Measurements from ENCODE around the gene CXCR5.

GRCh38 chr11:118908901-118909618, 25.4 kb downstream of the CXCR5 start:
- TF ChIP-seq CTCF (IDR thresholded peaks at IDR 0.05; ENCODE audit: low read depth, low read length, missing input control) (no peak), HNF4A (conservative IDR thresholded peaks at IDR 0.05) (no peak), RAD21 (IDR thresholded peaks at IDR 0.05) (peak in 1 of 2 donors; percentile 24), YY1 (IDR thresholded peaks at IDR 0.05) (no peak), TAF1 (conservative IDR thresholded peaks at IDR 0.05) (no peak), EGR1 (IDR thresholded peaks at IDR 0.05; ENCODE audit: low read depth in 2 of 2) (no peak)

Data from liver (tissue), 3 donors.